ENCODE measurements around the gene TMEM62. TPM values are rescaled to one million over a fixed set of nuclear protein-coding genes. Genes with fewer than 3 reads are reported as not detected.
"Not testable (repeated sequence)": the region's sequence is repeated elsewhere in the genome, so short reads cannot be mapped to it uniquely, and the experiment has no call there.

The TMEM62 gene
- total RNA-seq, 3 donors from 2014 or later: 43.2 to 61.6 (median 59.4) TPM

DNA sequence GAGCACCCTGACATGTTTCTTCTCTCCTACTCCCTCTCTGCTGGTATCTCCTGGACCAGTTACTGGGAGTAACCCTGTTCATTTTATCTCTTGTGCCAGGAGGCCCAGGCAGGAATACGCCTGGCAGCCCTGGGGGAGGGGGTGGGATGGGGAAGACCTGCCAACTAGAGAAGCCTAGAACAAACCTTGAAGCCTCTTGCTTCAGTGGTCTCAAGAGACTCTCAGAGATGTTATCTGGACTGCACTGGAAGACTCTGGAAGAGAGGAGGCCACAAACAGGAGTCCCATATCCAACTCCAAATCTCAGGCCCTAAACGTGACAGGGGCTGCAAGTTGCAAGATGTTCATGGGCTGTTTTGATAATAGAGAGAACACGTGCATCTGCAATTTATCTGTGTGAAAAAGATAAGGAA lies 87.6 kb downstream of the TMEM62 start, which contains the start of gene EPB42:
TSS of gene EPB42 (minus strand) at position 28 of the 413 bp plus-strand sequence. CDS start 193 bp downstream, outside the sequence.
- H3K36me3 ChIP-seq: no peaks in the 10 kb centered on the region
- no peak for DNase-seq (ENCODE audit: low spot score in 2 of 2)
- no peak within 1 kb of the TSS for H3K4me3 ChIP-seq
- intact Hi-C loops (cut with DNase I; ENCODE audit: low total_unique reads): no loop called here
- TF ChIP-seq POLR2AphosphoS5 (IDR thresholded peaks at IDR 0.05) (no peak), POLR2A (IDR thresholded peaks at IDR 0.05) (no peak), CTCF (IDR thresholded peaks at IDR 0.05) (no peak)
- no peaks in the 10 kb centered on the region for H3K27me3 ChIP-seq
- H3K4me1 ChIP-seq: no peaks in the 10 kb centered on the region
- H3K9me3 ChIP-seq: no peaks in the 10 kb centered on the region
- H3K27ac ChIP-seq: peak within 1 kb of the TSS in 1 of 2 donors; percentile 23

DNA sequence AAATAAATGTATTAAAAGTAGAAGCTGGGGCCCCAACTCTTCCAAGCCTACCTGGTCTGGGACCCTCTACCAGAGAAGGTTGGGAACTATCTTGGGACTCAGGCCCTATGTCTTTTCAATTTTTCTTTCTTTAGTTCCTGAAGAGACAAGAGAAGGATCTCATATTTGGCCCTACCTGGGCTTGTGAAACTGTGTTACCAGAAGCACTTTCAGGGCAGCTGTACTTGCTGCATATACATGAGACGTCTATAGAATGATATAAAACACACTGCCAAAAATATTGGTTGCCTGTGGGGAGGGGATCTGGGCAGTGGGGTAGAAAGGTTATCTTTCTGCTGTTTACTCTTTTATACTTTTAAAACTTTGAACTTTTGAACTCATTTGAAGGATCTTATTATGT lies 88.0 kb downstream of the TMEM62 start:
- no peak overlapping the region for H3K4me3 ChIP-seq
- DNase-seq (ENCODE audit: low spot score in 2 of 2): no peak
- H3K36me3 ChIP-seq: no peaks in the 10 kb centered on the region
- TF ChIP-seq POLR2AphosphoS5 (IDR thresholded peaks at IDR 0.05) (no peak), CTCF (IDR thresholded peaks at IDR 0.05) (no peak)
- intact Hi-C loops (cut with DNase I; ENCODE audit: low total_unique reads): no loop called here
- no peaks in the 10 kb centered on the region for H3K4me1 ChIP-seq
- H3K27me3 ChIP-seq: no peaks in the 10 kb centered on the region
- H3K27ac ChIP-seq: no peak overlapping the region
- no peaks in the 10 kb centered on the region for H3K9me3 ChIP-seq

- H3K4me3 ChIP-seq: no peak overlapping the region
- DNase-seq (ENCODE audit: low spot score in 2 of 2): no peak
- TF ChIP-seq CTCF (IDR thresholded peaks at IDR 0.05) (peak in 2 of 3 donors; percentile 63 to 77), POLR2A (IDR thresholded peaks at IDR 0.05) (no peak)
- no peaks in the 10 kb centered on the region for H3K27me3 ChIP-seq
- H3K9me3 ChIP-seq: no peaks in the 10 kb centered on the region
- H3K4me1 ChIP-seq: no peaks in the 10 kb centered on the region
- intact Hi-C loops (cut with DNase I; ENCODE audit: low total_unique reads): no loop called here
- no peak overlapping the region for H3K27ac ChIP-seq
- H3K36me3 ChIP-seq: no peaks in the 10 kb centered on the region
Observed at GRCh38 chr15:43225201-43225949, 92.0 kb downstream of the TMEM62 start.

GRCh38 chr15:43225950-43226255 lies 92.5 kb downstream of the TMEM62 start:
- DNase-seq (ENCODE audit: low spot score in 2 of 2); intact Hi-C loops (cut with DNase I; ENCODE audit: low total_unique reads): not testable (repeated sequence)

DNA sequence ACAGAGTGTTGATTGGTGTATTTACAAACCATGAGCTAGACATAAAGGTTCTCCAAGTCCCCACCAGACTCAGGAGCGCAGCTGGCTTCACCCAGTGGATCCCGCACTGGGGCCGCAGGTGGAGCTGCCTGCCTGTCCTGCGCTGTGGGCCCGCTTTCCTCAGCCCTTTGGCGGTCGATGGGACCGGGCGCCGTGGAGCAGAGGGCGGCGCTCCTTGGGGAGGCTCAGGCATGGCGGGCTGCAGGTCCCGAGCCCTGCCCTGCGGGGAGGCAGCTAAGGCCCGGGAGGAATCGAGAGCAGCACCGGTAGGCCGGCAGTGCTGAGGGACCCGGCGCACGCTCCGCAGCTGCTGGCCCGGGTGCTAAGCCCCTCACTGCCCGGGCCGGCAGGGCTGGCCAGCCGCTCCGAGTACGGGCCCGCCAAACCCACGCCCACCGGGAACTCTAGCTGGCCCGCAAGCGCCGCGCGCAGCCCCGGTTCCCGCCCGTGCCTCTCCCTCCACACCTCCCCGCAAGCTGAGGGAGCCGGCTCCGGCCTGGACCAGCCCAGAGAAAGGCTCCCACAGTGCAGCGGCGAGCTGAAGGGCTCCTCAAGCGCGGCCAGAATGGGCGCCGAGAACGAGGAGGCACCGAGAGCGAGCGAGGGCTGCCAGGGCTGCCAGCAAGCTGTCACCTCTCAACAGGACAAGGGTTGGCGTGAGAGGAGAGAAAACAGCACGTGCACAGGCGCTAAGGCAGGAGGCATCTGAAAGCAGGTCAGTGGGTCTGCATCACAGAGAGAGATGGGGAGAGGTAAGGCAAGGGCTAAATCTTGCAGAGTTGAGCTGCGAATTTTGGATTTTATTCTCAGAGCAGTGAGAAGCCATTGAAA lies 93.3 kb downstream of the TMEM62 start:
- no peaks in the 10 kb centered on the region for H3K36me3 ChIP-seq
- TF ChIP-seq POLR2AphosphoS5 (IDR thresholded peaks at IDR 0.05) (no peak), CTCF (IDR thresholded peaks at IDR 0.05) (no peak)
- intact Hi-C loops (cut with DNase I; ENCODE audit: low total_unique reads): no loop called here
- no peaks in the 10 kb centered on the region for H3K4me1 ChIP-seq
- no peaks in the 10 kb centered on the region for H3K27me3 ChIP-seq
- H3K4me3 ChIP-seq: no peak overlapping the region
- no peak for DNase-seq (ENCODE audit: low spot score in 2 of 2)
- H3K27ac ChIP-seq: no peak overlapping the region
- no peaks in the 10 kb centered on the region for H3K9me3 ChIP-seq

More at GRCh38 chr15:43225950-43226255, 92.5 kb downstream of the TMEM62 start:
- not testable (repeated sequence) for H3K27me3 ChIP-seq, H3K9me3 ChIP-seq, H3K27ac ChIP-seq, H3K4me1 ChIP-seq, H3K4me3 ChIP-seq, H3K36me3 ChIP-seq
